ENCODE measurements around the gene TMEM178A.

- TF ChIP-seq CTCF (IDR thresholded peaks at IDR 0.05): no peak
- no peak for TF ChIP-seq EP300 (IDR thresholded peaks at IDR 0.05; ENCODE audit: low read depth)
These were observed 27.1 kb upstream of the TMEM178A start for GRCh38 chr2:39638581-39638980.

Measured in transverse colon (tissue), 3 donors.